Measurements from ENCODE around the gene TPCN1.

DNA sequence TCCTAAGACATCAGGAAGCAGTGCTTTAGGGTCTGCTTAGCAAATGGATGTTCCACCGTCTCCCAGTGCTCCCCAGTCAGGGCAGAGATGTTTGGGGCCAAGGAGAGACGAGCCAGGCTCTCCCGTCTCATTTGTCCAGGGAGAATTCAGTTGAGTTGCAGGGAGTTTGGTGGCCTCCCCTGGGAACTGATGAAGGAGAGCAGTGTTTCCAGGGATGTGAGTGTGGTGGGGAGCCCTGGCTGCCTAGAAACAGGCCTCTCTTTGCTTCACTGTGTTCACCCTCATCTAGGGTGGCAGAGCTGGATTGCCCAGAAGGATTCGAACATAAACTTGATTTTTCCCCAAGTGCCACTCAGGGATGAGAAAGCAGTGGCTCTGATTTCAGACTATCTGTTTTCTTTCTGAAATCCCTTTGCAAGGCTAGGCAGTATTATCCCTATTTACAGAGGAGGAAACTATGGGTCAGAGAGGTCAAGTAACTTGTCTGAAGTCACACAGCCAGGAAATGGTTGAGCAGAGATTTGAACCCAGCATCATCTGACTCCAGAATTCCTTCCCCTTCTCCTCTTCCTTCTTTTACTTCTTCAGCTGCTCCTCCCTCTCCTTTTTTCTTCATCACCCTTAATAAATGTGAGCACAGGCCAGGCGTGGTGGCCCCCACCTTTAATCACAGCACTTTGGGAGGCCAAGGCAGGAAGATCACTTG is 6.6 kb downstream of the TPCN1 start:
- TF ChIP-seq POLR2A (IDR thresholded peaks at IDR 0.05; ENCODE audit: low read depth, low read length) (no peak), TAF1 (IDR thresholded peaks at IDR 0.05; ENCODE audit: low read depth, low read length) (no peak), POLR2AphosphoS5 (IDR thresholded peaks at IDR 0.05; ENCODE audit: low read depth, low read length) (no peak)
